HepG2 (cell line): ENCODE measurements around the gene AK3. TPM values are rescaled to one million over a fixed set of nuclear protein-coding genes. Genes with fewer than 3 reads are reported as not detected.

Experiments used
- CBFB ChIP-seq: sonication (generic); formaldehyde crosslinking; IDR thresholded peaks from 2 replicates; pipeline ENCODE4 v1.4.0; 2020; ENCODE audit warnings: missing genetic modification reagents
- CEBPB ChIP-seq: IDR thresholded peaks from 2 replicates; pipeline ENCODE4 v1.6.1; 2011; ENCODE audit warnings: low read depth, low read length, improper control_type of control experiment, borderline replicate concordance
- CREB1 ChIP-seq, 2 experiments: fragments of 450-650 bp in 1 of 2; IDR thresholded peaks; 2 replicates each; pipeline ENCODE4 v1.6.1; 2016 to 2017; ENCODE audit warnings: control low read depth in 1 of 2, mild to moderate bottlenecking in 1 of 2, missing compliant biosample characterization in 1 of 2, missing genetic modification characterization in 1 of 2
- CREM ChIP-seq, 2 experiments: sonication (generic) in 1 of 2; formaldehyde crosslinking in 1 of 2; IDR thresholded peaks; 2 replicates each; pipeline versions ENCODE4 v1.4.0 to v1.6.1; 2016 to 2020; ENCODE audit warnings: antibody characterized with exemption in 1 of 2, mild to moderate bottlenecking in 1 of 2, missing genetic modification reagents in 1 of 2
- HDAC6 ChIP-seq: fragments of 200-600 bp; sonication (generic); IDR thresholded peaks from 2 replicates; pipeline ENCODE4 v1.7.0; 2017; ENCODE audit warnings: mild to moderate bottlenecking, antibody characterized with exemption, low read length, low read depth
- IKZF1 ChIP-seq: fragments of 450-650 bp; IDR thresholded peaks from 2 replicates; pipeline ENCODE4 v1.7.1; 2016
- JUNB ChIP-seq: sonication (generic); formaldehyde crosslinking; IDR thresholded peaks from 2 replicates; pipeline ENCODE4 v1.8.0; 2022; ENCODE audit warnings: missing genetic modification reagents, mild to moderate bottlenecking, borderline replicate concordance
- KAT7 ChIP-seq: IDR thresholded peaks from 2 replicates; pipeline ENCODE4 v1.6.1; 2018; ENCODE audit warnings: borderline replicate concordance, missing compliant biosample characterization
- POLR2AphosphoS2 ChIP-seq: IDR thresholded peaks from 2 replicates; pipeline ENCODE4 v1.6.1; 2011; ENCODE audit warnings: low read depth, low read length, improper control_type of control experiment
- RFXAP ChIP-seq: sonication (generic); formaldehyde crosslinking; IDR thresholded peaks from 2 replicates; pipeline ENCODE4 v1.4.0; 2020; ENCODE audit warnings: missing genetic modification reagents, borderline replicate concordance
- SETDB1 ChIP-seq: sonication (generic); formaldehyde crosslinking; IDR thresholded peaks from 2 replicates; pipeline ENCODE4 v1.5.1; 2020; ENCODE audit warnings: missing genetic modification reagents, mild to moderate bottlenecking, borderline replicate concordance
- SMYD3 ChIP-seq: sonication (generic); formaldehyde crosslinking; IDR thresholded peaks from 2 replicates; pipeline ENCODE4 v1.8.1; 2023; ENCODE audit warnings: mild to moderate bottlenecking, missing genetic modification reagents
- ZNF230 ChIP-seq: sonication (generic); formaldehyde crosslinking; IDR thresholded peaks from 2 replicates; pipeline ENCODE4 v1.4.0; 2020; ENCODE audit warnings: mild to moderate bottlenecking, missing genetic modification reagents
- ZNF235 ChIP-seq: sonication (generic); formaldehyde crosslinking; IDR thresholded peaks from 2 replicates; pipeline ENCODE4 v1.8.1; 2023; ENCODE audit warnings: mild to moderate bottlenecking, missing genetic modification reagents, borderline replicate concordance
- ZNF256 ChIP-seq: sonication (generic); formaldehyde crosslinking; conservative IDR thresholded peaks from 2 replicates; pipeline ENCODE4 v1.4.0; 2020; ENCODE audit warnings: missing genetic modification reagents
- ZNF317 ChIP-seq: sonication (generic); formaldehyde crosslinking; IDR thresholded peaks from 2 replicates; pipeline ENCODE4 v1.5.0; 2020; ENCODE audit warnings: mild to moderate bottlenecking, missing genetic modification reagents
- ZNF331 ChIP-seq: sonication (generic); formaldehyde crosslinking; IDR thresholded peaks from 2 replicates; pipeline ENCODE4 v1.4.0; 2020; ENCODE audit warnings: missing genetic modification reagents
- ZNF333 ChIP-seq: sonication (generic); formaldehyde crosslinking; IDR thresholded peaks from 2 replicates; pipeline ENCODE4 v1.4.0; 2020; ENCODE audit warnings: mild to moderate bottlenecking, missing genetic modification reagents, borderline replicate concordance
- ZNF350 ChIP-seq: sonication (generic); formaldehyde crosslinking; IDR thresholded peaks from 2 replicates; pipeline ENCODE4 v1.4.0; 2020; ENCODE audit warnings: mild to moderate bottlenecking, low read depth, missing genetic modification reagents, borderline replicate concordance
- ZNF460 ChIP-seq: sonication (generic); formaldehyde crosslinking; IDR thresholded peaks from 2 replicates; pipeline ENCODE4 v1.5.1; 2020; ENCODE audit warnings: missing genetic modification reagents, mild to moderate bottlenecking, borderline replicate concordance
- ZNF644 ChIP-seq: IDR thresholded peaks from 2 replicates; pipeline ENCODE4 v1.6.1; 2016; ENCODE audit warnings: low read depth
- ZSCAN21 ChIP-seq: sonication (generic); formaldehyde crosslinking; IDR thresholded peaks from 2 replicates; pipeline ENCODE4 v1.8.0; 2022; ENCODE audit warnings: mild to moderate bottlenecking, missing genetic modification reagents, moderate library complexity, borderline replicate concordance
- polyA plus RNA-seq, 8 experiments: library from polyadenylated mRNA; depleted of rRNA in 3 of 8; stranded (reverse) in 7 of 8; unstranded in 1 of 8; fragments of >200 nt; fragmentation: Illumina TruSeq in 4 of 8; extraction: Trizol in 4 of 8; gene quantifications; 2 replicates each; pipeline versions ENCODE4 v1.2.1 to v1.2.3, GENCODE V29; 2011 to 2016; ENCODE audit warnings: low read depth in 4 of 8, missing spikeins in 1 of 8, mixed read lengths in 1 of 8; ENCODE audit not compliant: insufficient read depth in 1 of 8
- total RNA-seq, 5 experiments: library from RNA; depleted of rRNA; stranded (reverse); fragments of >200 nt; fragmentation: Illumina TruSeq; extraction: Trizol; gene quantifications; 2 replicates each; pipeline ENCODE4 v1.2.3, GENCODE V29; 2016; ENCODE audit warnings: low read depth in 1 of 5
- TF ChIP-seq, protein P1 (sequence below): fragments of 450-650 bp; IDR thresholded peaks from 2 replicates; pipeline ENCODE4 v1.6.1; 2016
- TF ChIP-seq, protein P2 (sequence below): sonication (generic); formaldehyde crosslinking; IDR thresholded peaks from 2 replicates; pipeline ENCODE4 v1.9.0; 2021; ENCODE audit warnings: missing genetic modification reagents, mild to moderate bottlenecking, borderline replicate concordance
- TF ChIP-seq, protein P3 (sequence below): sonication (generic); formaldehyde crosslinking; IDR thresholded peaks from 2 replicates; pipeline ENCODE4 v1.9.0; 2022; ENCODE audit warnings: missing genetic modification reagents, mild to moderate bottlenecking, borderline replicate concordance

Gene AK3
- total and polyA plus RNA-seq, 2 of the 13 experiments (the other 11 are each of a cell fraction or from before 2014, with no cell fraction given) = 76.8 to 109 TPM

DNA sequence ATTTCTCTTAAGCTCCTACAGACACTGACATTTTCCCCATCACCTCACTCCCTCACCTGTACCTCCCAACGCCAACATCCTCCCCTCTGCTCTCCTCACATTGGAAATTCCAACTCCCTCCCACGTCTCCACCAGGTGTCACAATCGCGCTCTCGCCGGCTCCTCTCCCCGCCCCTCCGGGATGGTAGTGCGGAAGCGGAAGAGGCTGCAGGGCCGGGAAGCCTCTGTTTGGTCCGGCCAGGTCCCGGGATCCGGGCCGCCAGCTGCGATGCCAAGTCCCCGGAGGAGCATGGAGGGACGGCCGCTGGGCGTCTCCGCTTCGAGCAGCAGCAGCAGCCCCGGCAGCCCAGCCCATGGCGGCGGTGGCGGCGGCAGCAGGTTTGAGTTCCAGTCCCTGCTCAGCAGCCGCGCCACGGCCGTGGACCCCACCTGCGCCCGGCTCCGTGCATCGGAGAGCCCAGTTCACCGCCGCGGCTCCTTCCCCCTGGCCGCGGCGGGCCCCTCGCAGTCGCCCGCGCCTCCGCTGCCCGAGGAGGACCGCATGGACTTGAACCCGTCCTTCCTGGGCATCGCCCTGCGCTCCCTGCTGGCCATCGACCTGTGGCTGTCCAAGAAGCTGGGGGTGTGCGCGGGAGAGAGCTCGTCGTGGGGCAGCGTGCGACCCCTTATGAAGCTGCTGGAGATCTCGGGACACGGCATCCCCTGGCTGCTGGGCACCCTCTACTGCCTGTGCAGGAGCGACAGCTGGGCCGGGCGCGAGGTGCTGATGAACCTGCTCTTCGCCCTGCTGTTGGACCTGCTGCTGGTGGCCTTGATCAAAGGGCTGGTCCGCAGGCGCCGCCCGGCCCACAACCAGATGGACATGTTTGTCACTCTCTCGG is 78.7 kb downstream of the AK3 start, which contains the start of gene PLPP6 (continued):
- TF ChIP-seq SMYD3 (CRISPR knock-in tag) (peak; percentile 78; the same call in 1 of the 2 replicates), IKZF1 (no peak), KAT7 (CRISPR knock-in tag) (no peak), CREM (IDR thresholded peaks at IDR 0.05) (0 out of 2 replicates have a peak, but pooled peaks have one; percentile 14), CREM (CRISPR knock-in tag; IDR thresholded peaks at IDR 0.05) (no peak), ZNF333 (peak; percentile 35; the same call in 1 of the 2 replicates), POLR2AphosphoS2 (no peak), ZNF230 (CRISPR knock-in tag) (peak; percentile 68; the same call in 1 of the 2 replicates), ZNF350 (peak; percentile 11; the same call in 1 of the 2 replicates), ZSCAN21 (CRISPR knock-in tag) (peak; percentile 54; the same call in 1 of the 2 replicates), ZNF256 (peak; percentile 53; the same call in 1 of the 2 replicates), ZNF644 (CRISPR knock-in tag) (no peak), SETDB1 (CRISPR knock-in tag) (no peak), ZNF331 (CRISPR knock-in tag) (peak; percentile 45; the same call in 1 of the 2 replicates), ZNF235 (CRISPR knock-in tag) (peak; percentile 60; the same call in 1 of the 2 replicates), CREB1 (IDR thresholded peaks at IDR 0.05) (no peak), CREB1 (CRISPR knock-in tag; IDR thresholded peaks at IDR 0.05) (no peak), JUNB (CRISPR knock-in tag) (no peak), RFXAP (CRISPR knock-in tag) (peak; percentile 64; the same call in 1 of the 2 replicates), ZNF460 (CRISPR knock-in tag) (no peak), HDAC6 (no peak), ZNF317 (CRISPR knock-in tag) (no peak), CEBPB (peak; percentile 91), CBFB (CRISPR knock-in tag) (peak; percentile 59; the same call in 1 of the 2 replicates)
- TF ChIP-seq, protein P1, sequence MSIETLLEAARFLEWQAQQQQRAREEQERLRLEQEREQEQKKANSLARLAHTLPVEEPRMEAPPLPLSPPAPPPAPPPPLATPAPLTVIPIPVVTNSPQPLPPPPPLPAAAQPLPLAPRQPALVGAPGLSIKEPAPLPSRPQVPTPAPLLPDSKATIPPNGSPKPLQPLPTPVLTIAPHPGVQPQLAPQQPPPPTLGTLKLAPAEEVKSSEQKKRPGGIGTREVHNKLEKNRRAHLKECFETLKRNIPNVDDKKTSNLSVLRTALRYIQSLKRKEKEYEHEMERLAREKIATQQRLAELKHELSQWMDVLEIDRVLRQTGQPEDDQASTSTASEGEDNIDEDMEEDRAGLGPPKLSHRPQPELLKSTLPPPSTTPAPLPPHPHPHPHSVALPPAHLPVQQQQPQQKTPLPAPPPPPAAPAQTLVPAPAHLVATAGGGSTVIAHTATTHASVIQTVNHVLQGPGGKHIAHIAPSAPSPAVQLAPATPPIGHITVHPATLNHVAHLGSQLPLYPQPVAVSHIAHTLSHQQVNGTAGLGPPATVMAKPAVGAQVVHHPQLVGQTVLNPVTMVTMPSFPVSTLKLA = no peak
- TF ChIP-seq, protein P2, sequence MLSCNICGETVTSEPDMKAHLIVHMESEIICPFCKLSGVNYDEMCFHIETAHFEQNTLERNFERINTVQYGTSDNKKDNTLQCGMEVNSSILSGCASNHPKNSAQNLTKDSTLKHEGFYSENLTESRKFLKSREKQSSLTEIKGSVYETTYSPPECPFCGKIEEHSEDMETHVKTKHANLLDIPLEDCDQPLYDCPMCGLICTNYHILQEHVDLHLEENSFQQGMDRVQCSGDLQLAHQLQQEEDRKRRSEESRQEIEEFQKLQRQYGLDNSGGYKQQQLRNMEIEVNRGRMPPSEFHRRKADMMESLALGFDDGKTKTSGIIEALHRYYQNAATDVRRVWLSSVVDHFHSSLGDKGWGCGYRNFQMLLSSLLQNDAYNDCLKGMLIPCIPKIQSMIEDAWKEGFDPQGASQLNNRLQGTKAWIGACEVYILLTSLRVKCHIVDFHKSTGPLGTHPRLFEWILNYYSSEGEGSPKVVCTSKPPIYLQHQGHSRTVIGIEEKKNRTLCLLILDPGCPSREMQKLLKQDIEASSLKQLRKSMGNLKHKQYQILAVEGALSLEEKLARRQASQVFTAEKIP (CRISPR knock-in tag) = no peak
- TF ChIP-seq, protein P3, sequence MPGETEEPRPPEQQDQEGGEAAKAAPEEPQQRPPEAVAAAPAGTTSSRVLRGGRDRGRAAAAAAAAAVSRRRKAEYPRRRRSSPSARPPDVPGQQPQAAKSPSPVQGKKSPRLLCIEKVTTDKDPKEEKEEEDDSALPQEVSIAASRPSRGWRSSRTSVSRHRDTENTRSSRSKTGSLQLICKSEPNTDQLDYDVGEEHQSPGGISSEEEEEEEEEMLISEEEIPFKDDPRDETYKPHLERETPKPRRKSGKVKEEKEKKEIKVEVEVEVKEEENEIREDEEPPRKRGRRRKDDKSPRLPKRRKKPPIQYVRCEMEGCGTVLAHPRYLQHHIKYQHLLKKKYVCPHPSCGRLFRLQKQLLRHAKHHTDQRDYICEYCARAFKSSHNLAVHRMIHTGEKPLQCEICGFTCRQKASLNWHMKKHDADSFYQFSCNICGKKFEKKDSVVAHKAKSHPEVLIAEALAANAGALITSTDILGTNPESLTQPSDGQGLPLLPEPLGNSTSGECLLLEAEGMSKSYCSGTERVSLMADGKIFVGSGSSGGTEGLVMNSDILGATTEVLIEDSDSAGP = peak; percentile 92
